ENCODE measurements around the gene MYLK4.

Gene MYLK4

DNA sequence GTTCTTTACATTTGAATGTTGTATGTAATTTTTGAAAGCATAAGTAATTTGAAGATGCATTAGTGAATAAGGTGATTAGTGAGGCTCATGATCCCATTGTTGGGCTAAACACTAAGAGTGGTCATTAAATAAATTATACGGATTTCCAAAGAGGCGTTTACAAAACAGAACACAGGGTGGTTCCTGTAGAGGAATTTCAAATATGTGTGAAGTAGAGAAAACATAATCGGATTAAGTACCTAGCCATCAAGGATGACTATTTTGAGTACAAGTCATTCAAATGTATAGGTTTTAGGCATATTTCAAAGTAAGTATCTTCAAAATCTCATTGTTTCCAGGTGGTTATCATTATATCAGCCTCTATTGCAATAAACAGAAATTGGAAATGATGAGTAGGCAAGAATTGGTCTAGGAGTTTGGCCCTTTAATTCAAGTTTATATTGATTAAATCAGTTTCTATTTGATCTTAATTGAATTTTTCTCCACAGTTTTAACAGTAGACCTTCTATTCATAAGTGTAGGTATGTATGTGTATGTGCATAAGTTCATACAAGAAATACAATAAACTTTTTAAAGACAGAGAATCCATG, 94.8 kb downstream of the MYLK4 start:
- DNase-seq, result no peak

DNA sequence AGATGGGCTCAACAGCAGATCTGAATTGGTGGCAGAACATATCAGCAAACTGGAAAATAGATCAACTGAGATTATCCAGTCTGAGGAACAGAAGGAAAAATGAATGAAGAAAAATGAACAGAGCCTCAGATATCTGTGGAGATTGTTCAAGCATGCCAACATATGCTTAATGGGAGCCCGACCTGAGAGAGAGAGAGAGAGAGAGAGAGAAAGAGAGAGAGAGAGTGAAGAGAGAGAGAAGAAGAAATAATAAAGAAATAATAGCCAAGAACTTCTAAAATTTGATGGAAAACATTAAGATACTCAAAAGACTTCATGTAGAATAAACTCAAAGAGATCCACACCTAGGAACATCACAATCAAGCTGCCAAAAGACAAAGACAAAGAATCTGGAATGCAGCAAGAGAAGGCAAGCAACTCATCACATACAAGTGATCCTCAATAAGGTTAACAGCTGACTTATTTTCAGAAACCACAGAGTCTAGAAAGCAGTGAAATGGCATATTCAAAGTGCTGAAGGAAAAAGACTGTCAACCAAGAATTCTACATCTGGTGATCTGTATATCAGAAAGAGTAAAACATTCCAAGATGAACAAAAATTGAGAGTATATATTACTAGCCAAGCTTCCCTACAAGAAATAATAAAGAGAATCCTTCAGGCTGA, 97.2 kb downstream of the MYLK4 start:
- DNase-seq, result no peak

DNA sequence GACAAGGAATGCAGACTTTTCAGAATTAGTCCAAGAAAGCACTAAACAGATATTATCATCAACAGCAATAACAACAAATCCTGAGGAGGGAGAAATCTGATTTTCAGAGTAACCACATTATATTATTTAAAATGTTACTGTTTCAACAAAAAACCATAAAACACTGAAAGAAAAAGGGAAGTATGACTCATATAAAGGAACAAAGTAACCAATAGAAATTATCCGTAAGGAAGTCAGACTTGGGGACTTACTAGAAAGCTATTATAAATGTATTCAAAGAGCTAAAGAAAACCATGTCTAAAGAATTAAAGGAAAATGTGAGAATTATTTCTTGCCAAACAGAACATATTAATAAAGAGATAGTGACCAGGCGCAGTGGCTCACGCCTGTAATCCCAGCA, 98.1 kb downstream of the MYLK4 start:
- DNase-seq, result no peak

DNA sequence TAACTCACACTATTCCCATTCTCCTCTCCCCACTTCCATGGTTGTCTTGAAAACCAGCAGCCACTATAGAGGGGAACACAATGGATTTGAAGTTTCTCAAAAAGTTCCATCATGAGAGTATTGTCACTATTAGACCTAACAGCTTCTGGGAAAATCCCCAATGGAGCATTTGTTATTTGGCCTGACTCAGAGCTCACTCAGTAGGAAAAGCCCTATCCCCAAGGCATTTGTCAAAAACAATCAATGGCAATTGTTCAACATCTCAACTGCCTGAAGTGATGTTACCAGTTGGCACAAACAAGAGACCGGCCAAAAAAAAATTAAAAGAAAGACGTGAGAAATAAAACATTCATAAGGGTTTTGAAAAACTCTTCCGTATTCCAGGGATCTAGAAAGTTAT, 98.8 kb downstream of the MYLK4 start:
- DNase-seq, result no peak

DNA sequence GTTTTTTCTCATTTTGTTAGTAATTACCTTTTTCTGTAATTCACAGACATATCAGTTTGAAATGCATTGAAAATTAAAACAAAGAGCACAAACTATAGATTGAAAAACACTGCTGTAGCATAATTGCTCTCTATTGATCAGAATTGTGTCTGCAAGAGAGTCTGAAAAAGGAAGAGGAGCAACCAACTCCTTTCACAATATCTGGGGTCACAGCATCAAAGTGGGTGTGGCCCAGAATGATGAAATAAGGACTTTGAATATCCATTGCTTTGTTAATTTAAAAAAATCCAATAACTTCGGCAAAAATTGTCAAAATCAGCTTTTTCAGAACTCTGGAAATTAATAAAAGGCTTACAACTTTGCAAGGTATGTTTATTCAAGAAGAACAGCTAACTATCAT, 99.2 kb downstream of the MYLK4 start:
- no peak for DNase-seq

DNA sequence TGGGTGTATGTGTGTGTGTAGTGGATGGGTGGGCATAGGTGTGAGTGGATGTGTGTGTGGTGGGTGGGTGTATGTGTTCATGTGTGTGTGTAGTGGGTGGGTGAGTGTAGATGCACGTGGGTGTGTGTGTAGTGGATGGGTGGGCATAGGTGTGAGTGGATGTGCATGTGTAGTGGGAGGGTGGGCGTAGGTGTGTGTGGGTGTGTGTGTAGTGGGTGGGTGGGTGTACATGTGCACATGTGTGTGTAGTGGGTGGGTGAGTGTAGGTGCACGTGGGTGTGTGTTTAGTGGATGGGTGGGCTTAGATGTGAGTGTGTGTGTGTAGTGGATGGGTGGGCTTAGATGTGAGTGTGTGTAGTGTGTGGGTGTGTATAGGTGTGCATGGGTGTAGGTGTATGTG, 104.4 kb downstream of the MYLK4 start:
- DNase-seq, result no peak

DNA sequence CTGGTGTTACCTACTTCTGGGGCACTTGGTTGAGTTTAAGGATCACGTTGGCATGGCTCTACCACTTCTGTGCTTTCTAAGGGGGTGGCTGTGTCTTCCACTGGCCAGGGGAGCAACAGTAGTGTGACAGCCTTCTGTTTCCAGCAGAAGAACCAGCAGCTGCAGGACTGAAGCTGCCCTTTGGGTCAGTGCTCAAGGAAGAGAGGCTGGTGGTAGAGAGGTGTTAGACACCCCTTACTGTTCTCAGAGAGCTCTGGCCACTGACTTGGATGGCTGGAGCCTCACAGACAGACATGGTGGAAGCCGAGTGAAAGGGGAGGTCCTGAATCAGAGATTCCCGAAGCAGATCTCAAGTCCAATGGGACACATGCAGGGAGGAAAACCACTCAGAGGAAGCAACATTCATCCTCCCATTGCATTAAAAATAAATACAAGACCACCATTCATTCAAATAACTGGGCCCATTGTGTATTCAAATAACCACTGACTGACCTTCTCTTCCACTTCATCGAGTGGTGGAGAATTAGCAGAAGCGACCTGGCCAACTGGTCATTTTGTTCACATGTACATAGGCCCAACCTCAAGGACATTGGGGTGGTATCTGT, 106.7 kb downstream of the MYLK4 start:
- DNase-seq, result no peak

DNA sequence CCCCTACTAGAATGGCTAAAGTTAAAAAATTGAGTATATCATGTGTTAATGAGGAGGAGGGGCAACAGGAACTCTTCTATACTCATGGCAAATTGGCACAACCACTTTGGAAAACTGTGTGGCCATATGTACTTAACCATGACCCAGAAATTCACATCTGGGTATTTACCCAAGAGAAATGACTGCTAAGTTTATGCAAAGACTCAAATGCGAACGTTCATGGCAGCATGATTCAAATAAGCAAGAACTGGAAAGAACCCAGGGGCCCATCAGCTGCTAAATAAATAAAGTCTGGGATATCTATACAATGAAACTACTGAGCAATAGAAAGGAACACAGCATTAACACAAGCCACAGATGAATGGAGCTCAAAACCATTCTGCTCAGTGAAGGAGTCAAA, 107.6 kb downstream of the MYLK4 start:
- DNase-seq, result no peak

DNA sequence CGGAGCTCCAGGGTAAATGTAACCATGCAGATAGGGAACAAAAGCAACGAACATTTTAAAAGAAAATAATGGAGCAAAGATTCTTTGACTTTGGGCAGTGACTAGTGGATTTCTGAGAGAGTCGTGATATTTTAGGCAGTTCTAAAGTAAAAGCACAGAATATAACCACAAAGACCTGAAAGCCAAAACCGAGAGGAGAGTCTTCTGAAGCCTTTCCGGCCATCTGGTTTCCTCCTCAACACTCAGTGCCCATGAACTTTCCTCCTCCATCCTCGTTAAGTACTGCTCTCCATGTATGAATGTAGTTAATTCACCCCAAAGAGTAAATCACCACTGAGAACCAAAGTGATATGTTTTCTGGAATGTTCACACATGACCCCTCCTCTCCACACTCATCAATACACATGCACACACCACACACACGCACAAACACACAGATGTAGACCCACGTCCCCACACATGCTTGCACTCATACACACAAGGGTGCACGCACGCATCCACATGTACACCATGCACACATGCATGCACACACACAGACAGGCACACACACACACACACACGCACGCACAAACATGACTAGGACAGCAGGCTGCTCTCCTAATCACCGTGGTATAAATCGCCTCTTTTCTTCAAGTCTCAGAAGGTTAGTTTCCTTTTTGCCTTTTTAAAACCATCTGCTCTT, 109.5 kb downstream of the MYLK4 start:
- DNase-seq, result no peak

DNA sequence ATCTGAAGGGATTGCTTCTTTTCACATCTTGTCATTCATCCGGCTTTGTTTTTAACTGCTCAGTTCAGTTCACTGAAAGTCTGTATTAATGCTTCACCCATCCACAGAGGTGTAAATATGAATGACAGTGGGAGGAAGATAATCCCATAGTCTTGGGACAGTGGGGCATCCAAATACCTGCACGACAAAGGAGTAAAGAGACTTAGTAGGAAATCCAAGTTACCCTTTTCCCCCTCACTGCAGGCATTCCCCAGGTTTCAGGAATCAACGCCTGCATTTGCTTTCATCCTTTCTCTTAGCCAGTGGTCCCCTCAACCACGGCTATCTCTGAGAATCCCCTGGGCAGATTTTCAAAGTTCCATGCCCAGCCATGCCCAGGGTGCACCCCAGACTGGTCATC, 110.2 kb downstream of the MYLK4 start:
- DNase-seq, result no peak

DNA sequence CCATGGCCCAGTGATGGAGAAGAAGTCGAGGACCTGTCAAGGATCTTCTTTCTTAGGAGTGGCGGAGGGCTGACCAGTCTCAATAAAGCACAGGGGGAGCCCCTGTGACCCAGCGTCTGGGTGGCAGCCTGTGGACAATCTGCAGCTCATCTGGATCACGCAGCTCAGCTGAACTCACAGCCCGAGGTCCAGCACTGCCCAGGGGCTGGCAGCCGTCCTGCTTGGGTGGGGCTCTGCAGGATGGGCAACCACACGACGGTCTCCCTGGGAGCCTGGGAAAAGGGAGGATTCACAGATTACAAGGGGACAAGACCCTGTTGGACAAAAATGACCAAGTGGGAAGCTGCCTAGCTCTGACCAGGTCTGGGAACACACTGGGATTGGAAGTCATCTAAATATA, 110.8 kb downstream of the MYLK4 start:
- DNase-seq, result no peak

DNA sequence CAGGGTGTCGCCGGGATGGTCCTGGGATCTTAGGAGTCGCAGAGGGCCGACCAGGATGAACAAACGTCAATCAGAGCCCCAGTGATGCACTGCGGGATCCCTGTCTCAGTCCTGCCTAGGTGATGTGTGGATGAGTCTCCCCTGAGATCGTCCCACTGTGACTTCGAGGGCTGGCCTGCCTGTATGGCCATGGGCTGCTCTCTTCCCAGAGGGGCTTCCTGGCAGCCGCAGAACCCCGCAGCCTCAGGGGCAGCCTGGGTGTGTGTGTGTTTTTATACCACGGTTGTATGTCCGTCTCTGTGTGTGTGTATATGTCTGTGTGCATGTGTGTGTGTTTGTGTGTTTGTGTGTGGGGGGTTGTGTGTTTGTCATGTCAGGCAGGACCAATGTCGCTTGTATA, 111.6 kb downstream of the MYLK4 start:
- no peak for DNase-seq

DNA sequence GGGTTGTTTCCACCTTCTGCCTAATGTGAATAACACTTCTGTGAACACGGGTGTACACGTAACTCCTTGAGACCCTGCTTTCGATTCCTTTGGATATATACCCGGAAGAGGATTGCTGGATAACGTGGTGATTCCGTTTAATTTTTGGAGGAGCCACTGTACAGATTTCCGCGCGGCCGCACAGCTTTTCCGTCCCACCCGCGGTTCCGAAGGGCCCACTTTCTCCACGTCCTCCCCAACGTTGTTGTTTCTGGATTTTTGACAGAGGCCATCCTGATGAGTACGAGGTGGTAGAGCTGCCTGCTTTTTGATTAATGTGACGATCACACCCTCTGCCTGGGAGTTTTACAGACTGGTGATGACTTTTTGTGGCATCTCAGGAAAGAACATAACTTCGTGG, 114.0 kb downstream of the MYLK4 start:
- DNase-seq, result no peak

DNA sequence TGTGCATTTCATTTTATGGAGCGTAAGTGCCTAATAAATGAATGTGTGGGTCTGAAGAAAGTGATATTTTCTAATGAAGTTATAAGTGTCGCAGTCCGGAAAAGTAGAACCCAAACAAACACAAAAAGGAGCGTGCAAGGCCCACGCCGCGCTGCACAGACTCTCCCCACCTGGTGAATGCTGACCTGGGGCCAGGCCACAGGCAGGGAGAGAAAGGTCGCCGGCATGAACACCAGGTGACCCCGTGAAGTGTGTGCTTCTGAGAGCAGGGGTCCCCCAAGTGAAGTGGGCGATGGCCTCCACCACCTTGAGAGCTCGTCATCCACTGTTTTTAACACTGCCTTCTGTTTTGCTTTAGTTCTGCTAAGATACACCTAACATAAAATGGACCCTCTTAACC, 114.8 kb downstream of the MYLK4 start:
- DNase-seq, result no peak

DNA sequence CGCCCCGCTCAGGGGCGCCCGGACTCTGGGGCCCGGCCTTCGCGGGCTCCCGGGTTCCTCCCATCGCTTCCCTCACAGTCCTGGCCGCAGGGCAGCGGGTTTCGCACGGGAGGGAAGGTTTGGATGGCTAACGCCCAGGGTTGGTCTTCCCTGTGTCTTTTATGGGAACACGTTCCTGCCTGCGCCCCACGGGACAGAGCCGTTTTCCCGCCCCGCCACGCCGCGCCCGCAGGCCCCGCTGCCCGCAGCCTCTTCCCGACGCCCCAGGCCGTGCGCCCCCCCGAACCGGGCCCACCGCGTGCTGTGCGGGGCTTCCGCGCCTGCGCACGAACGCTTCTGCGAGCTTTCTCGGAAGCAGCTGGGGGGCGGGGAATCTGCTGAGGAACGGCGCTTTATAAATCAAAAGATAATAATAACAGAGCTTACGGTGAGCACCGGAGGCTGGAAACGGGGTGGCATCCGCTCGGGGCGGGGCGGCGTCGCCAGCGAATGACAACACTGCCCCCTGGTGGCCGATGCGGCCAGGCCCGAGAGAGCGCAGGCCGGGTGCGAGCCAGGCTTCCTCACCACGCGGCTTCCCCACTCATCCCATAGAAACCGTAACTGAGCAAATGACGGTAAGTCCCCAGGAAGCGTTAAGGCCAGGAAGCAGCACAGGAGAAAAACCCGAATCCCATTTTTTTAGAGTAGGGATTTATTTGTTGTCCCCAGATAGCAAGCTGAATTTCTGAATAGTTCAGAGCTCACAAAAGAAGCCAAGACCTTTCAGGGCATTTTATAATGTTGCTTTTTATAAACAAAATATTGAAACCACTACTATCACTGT, 116.4 kb downstream of the MYLK4 start:
- peak; percentile 84 for DNase-seq

DNA sequence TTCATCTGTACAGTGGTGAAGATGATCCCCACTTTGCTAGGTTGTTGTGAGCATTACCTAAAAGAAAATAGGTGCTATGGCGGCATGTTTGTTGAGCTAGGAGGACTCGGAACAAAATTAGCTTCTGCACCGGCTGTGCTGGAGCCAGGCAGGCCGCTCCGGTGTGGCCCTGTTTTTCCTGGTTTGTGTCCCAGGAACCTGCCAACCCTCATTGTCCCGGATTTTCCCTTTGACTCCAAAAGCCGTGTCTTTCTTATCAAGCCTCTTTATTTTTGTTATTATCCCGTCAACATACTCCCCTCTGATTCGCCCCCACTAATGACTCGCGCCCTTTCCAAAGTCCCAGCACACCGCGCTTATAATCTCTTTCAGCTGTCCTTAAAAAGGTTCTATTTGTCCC, 117.0 kb downstream of the MYLK4 start:
- no peak for DNase-seq

DNA sequence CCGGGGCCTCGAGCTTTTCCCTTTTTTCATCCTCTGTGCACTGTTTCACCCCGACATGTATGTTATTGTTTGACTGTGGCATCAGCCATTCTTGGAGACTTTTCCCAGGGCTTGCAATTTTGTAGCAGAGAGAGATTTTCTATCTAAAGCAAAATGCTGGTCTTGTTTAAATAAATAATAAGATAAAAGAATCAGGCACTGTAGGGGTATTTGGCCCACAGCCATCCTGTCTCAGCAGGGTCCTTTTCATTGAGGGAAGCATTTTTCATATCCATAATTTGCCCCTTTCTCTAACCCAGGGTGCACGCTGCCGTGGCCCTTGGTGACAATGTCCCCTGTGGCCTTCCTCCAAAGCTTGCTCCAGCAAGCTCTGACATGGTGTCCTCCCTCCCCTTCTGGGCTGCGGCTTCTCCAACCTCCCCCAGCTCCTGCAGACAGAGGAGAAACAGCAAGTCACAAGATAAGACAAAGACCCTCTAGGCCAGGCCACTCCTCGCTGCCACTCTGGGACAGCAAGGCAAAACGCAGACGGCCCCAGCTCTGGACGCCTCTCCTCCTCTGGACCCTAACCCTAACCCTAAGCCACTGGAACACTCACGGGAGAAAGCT, 117.6 kb downstream of the MYLK4 start:
- no peak for DNase-seq

DNA sequence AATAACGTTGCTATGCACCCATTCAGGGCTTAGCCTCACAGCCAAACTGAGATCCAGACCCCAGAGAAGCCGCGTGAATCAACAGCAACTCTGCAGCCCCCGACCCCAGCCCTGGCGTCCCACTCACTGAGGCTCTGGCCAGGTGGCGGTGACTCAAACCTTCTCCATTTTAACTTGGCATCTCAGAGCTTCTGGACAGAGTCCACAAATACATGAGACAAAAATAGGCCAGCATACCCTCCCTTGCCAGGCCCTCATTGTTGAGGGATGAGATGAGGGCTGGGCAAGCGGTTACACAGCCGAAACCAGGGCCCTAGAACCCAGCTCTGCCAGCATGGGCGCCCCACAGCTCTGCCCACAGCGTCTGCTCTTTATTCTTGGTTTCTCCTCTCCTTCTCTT, 118.4 kb downstream of the MYLK4 start:
- DNase-seq, result no peak

DNA sequence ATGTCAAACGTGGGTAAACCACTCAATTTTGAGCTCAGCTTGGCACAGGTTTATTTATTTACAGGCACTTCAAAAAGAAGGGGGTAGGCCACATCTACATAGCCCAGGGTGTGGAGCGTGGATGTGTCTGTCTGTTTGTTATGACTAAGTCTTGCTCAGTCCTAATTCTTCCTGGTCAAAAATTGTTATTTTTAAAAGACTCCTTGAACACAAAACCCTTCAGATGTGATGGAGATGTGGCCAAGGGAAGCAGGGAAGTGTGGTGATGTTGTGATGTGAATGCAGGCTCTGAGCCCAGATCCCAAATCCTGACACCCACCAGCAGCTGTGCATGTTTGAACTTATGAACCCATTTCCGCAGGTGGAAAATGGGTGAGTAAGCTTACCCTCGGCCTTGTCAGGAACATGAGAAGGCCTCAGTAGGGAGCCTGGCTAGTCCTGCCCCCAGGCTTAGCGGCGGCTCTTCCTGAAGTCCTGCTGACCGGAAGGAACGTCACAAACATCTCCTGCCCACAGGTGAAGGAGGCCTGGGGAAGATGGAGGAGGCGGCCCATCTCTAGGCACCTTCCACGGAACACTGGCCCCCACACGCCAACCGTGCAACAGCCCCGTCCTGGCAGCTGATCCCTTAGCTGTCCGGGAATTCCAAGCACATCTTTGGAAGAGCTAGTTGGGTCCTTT, 119.7 kb downstream of the MYLK4 start:
- DNase-seq, result no peak

DNA sequence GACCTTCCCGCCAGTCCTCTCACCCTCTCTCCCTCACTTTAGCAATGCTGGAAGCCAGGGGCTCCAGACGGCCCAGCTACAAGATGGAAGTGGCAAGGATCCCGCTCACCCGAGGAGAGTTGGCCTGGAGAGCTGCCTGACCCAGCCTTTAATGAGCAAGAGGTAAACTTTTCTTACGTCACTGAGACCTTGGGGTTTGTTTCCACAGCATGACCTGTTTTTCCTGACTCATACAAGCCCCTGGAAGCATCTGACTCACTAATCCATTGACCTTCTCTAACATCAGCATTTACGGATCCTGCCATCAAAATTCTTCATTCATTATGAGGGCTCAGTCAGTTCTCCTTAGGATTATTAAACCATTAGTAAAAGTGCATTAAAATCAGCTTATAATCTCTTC, 120.4 kb downstream of the MYLK4 start:
- no peak for DNase-seq

DNA sequence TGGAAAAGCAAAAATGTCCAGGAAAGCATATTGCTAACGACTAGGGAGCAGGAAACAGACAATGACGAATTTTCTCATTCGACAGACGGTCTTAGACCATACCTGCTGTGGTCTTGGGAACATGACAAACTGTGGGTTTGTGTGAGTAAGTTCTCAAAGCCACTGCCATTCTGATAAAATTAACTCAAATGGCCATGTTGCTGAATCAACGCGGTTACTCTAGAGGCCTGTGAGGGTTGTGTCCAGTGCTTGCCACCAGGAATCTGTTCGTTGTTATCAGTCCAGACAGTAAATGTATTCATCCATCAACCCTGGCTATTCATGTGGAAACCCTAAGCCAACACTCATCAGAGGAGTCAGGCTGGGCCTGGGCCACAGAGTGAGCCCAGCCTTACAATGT, 124.3 kb downstream of the MYLK4 start:
- no peak for DNase-seq

DNA sequence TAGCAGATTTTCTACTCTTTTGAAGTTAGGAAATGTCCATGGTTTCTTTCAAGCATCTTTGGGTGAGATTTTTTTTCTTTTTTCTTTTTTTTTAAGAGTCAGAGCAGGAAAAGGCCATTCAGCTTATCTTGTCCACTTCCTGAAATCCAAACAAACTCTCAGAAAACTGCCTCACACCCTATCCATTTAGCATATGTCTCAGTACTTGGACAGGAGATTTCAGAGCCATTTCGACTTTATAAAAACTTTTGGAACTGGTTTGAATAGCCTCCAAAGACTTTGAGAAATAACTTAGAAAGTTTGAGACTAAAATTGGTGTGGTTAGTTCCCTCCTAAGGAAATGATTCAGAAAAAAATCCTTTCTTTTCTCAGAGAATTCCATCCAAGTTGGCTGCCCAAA, 125.1 kb downstream of the MYLK4 start:
- no peak for DNase-seq

All from stimulated activated CD4-positive, alpha-beta T cell treated with anti-CD3 and anti-CD28 coated beads, Interleukin-4, amount 100 ng/mL, for 24 hours (primary cell).